IPS DF 4.7 (cell line): ENCODE results near the gene CA14.
"Not testable (repeated sequence)": the region's sequence is repeated elsewhere in the genome, so short reads cannot be mapped to it uniquely, and the experiment has no call there.

ENCODE experiments used
- DNase-seq: peaks from one replicate; pipeline ENCODE4 v3.0.0-alpha.2; 2013; ENCODE audit warnings: low spot score; ENCODE audit errors: extremely low read depth

Gene CA14

GRCh38 chr1:150257624-150258585 is at the start of gene CA14:
CA14 (plus strand) TSS chr1:150257774; CDS start chr1:150258129, 355 bp downstream.
- no peak for DNase-seq

- DNase-seq = not testable (repeated sequence)
Observed at GRCh38 chr1:150208460-150208859, 49.1 kb upstream of the CA14 start.

GRCh38 chr1:150210091-150210490 is 47.5 kb upstream of the CA14 start:
- DNase-seq = no peak

GRCh38 chr1:150210706-150211105 is 46.9 kb upstream of the CA14 start:
- no peak for DNase-seq

- no peak for DNase-seq
Observed at GRCh38 chr1:150212070-150212469, 45.5 kb upstream of the CA14 start.

GRCh38 chr1:150213170-150214098 is 44.1 kb upstream of the CA14 start:
- peak; percentile 89 for DNase-seq

GRCh38 chr1:150214099-150214756 is 43.3 kb upstream of the CA14 start:
- DNase-seq = not testable (repeated sequence)

GRCh38 chr1:150215855-150216254 is 41.7 kb upstream of the CA14 start:
- not testable (repeated sequence) for DNase-seq

GRCh38 chr1:150221552-150221951 is 36.0 kb upstream of the CA14 start:
- DNase-seq = no peak

- no peak for DNase-seq
Observed at GRCh38 chr1:150224983-150225382, 32.6 kb upstream of the CA14 start.

- DNase-seq = no peak
Observed at GRCh38 chr1:150225546-150225945, 32.0 kb upstream of the CA14 start.

GRCh38 chr1:150226486-150226885 is 31.1 kb upstream of the CA14 start:
- DNase-seq = no peak

- DNase-seq = no peak
Observed at GRCh38 chr1:150227228-150227627, 30.3 kb upstream of the CA14 start.

GRCh38 chr1:150228246-150228645 is 29.3 kb upstream of the CA14 start:
- not testable (repeated sequence) for DNase-seq

- not testable (repeated sequence) for DNase-seq
Observed at GRCh38 chr1:150232921-150233320, 24.7 kb upstream of the CA14 start.

GRCh38 chr1:150233359-150234308 is 23.9 kb upstream of the CA14 start:
- no peak for DNase-seq

- no peak for DNase-seq
Observed at GRCh38 chr1:150234309-150234565, 23.3 kb upstream of the CA14 start.

- no peak for DNase-seq
Observed at GRCh38 chr1:150234566-150235293, 22.8 kb upstream of the CA14 start.

- no peak for DNase-seq
Observed at GRCh38 chr1:150235294-150235851, 22.2 kb upstream of the CA14 start.
